WTC11 (cell line): ENCODE results near the gene TEDC2.

Source experiments
- ELF4 ChIP-seq: sonication (generic); formaldehyde crosslinking; IDR thresholded peaks from 2 replicates; pipeline ENCODE4 v1.8.1; 2022; ENCODE audit warnings: low read depth, mild to moderate bottlenecking, moderate library complexity, missing genetic modification reagents
- NR3C1 ChIP-seq: sonication (generic); formaldehyde crosslinking; conservative IDR thresholded peaks from 2 replicates; pipeline ENCODE4 v1.8.1; 2023; ENCODE audit warnings: low read depth, mild to moderate bottlenecking, missing genetic modification reagents
- ZNF263 ChIP-seq: sonication (generic); formaldehyde crosslinking; IDR thresholded peaks from 2 replicates; pipeline ENCODE4 v1.8.1; 2022; ENCODE audit warnings: low read depth, mild to moderate bottlenecking, moderate library complexity, missing genetic modification reagents
- TF ChIP-seq, protein P1 (sequence below): fragments of 200-600 bp; IDR thresholded peaks from 2 replicates; pipeline ENCODE4 v1.8.0; 2022; ENCODE audit warnings: antibody characterized with exemption
- TF ChIP-seq, protein P2 (sequence below): sonication (generic); formaldehyde crosslinking; IDR thresholded peaks from 2 replicates; pipeline ENCODE4 v1.8.1; 2023; ENCODE audit warnings: mild to moderate bottlenecking, missing genetic modification reagents
- TF ChIP-seq, protein P3 (sequence below): sonication (generic); formaldehyde crosslinking; IDR thresholded peaks from 2 replicates; pipeline ENCODE4 v1.8.1; 2023; ENCODE audit warnings: mild to moderate bottlenecking, missing genetic modification reagents, moderate library complexity
- TF ChIP-seq, protein P4 (sequence below): sonication (generic); formaldehyde crosslinking; conservative IDR thresholded peaks from 2 replicates; pipeline ENCODE4 v1.8.1; 2023; ENCODE audit warnings: mild to moderate bottlenecking, low read depth, missing genetic modification reagents, moderate library complexity
- TF ChIP-seq, protein P5 (sequence below): fragments of 250-450 bp; sonication (Bioruptor Pico); IDR thresholded peaks from 2 replicates; pipeline ENCODE4 v2.1.2; 2022; ENCODE audit warnings: mild to moderate bottlenecking, moderate library complexity
- TF ChIP-seq, protein P6 (sequence below): sonication (generic); formaldehyde crosslinking; conservative IDR thresholded peaks from 2 replicates; pipeline ENCODE4 v1.8.1; 2022; ENCODE audit warnings: mild to moderate bottlenecking, missing genetic modification reagents
- TF ChIP-seq, protein P7 (sequence below): sonication (generic); formaldehyde crosslinking; IDR thresholded peaks from 2 replicates; pipeline ENCODE4 v1.8.0; 2023; ENCODE audit warnings: mild to moderate bottlenecking, missing genetic modification reagents

DNA sequence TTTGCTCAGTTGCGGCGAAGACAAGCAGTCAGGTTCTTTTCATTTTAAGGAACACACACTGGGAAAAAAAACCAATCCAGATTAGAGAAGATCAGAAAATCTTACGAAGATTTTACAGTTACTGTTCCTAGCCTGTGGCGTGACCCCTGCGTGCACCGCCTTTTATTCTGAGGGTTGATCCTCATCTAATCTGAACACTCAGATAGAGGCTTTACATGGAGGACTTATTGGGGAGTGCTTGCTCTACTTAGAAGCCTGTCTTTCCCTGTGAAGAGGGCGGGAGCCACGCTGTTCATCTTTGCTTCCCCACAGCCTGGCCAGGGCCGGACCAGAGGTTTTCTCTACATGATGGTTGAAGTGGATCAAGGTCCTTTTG is 16.4 kb downstream of the TEDC2 start:
- TF ChIP-seq, protein P1, sequence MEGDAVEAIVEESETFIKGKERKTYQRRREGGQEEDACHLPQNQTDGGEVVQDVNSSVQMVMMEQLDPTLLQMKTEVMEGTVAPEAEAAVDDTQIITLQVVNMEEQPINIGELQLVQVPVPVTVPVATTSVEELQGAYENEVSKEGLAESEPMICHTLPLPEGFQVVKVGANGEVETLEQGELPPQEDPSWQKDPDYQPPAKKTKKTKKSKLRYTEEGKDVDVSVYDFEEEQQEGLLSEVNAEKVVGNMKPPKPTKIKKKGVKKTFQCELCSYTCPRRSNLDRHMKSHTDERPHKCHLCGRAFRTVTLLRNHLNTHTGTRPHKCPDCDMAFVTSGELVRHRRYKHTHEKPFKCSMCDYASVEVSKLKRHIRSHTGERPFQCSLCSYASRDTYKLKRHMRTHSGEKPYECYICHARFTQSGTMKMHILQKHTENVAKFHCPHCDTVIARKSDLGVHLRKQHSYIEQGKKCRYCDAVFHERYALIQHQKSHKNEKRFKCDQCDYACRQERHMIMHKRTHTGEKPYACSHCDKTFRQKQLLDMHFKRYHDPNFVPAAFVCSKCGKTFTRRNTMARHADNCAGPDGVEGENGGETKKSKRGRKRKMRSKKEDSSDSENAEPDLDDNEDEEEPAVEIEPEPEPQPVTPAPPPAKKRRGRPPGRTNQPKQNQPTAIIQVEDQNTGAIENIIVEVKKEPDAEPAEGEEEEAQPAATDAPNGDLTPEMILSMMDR = no peak
- TF ChIP-seq, protein P2, sequence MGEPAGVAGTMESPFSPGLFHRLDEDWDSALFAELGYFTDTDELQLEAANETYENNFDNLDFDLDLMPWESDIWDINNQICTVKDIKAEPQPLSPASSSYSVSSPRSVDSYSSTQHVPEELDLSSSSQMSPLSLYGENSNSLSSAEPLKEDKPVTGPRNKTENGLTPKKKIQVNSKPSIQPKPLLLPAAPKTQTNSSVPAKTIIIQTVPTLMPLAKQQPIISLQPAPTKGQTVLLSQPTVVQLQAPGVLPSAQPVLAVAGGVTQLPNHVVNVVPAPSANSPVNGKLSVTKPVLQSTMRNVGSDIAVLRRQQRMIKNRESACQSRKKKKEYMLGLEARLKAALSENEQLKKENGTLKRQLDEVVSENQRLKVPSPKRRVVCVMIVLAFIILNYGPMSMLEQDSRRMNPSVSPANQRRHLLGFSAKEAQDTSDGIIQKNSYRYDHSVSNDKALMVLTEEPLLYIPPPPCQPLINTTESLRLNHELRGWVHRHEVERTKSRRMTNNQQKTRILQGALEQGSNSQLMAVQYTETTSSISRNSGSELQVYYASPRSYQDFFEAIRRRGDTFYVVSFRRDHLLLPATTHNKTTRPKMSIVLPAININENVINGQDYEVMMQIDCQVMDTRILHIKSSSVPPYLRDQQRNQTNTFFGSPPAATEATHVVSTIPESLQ (CRISPR knock-in tag) = no peak
- TF ChIP-seq, protein P3, sequence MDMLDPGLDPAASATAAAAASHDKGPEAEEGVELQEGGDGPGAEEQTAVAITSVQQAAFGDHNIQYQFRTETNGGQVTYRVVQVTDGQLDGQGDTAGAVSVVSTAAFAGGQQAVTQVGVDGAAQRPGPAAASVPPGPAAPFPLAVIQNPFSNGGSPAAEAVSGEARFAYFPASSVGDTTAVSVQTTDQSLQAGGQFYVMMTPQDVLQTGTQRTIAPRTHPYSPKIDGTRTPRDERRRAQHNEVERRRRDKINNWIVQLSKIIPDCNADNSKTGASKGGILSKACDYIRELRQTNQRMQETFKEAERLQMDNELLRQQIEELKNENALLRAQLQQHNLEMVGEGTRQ (CRISPR knock-in tag) = no peak
- no peak for TF ChIP-seq NR3C1 (CRISPR knock-in tag)
- no peak for TF ChIP-seq ZNF263 (CRISPR knock-in tag)
- TF ChIP-seq ELF4 (CRISPR knock-in tag) = no peak
- TF ChIP-seq, protein P4, sequence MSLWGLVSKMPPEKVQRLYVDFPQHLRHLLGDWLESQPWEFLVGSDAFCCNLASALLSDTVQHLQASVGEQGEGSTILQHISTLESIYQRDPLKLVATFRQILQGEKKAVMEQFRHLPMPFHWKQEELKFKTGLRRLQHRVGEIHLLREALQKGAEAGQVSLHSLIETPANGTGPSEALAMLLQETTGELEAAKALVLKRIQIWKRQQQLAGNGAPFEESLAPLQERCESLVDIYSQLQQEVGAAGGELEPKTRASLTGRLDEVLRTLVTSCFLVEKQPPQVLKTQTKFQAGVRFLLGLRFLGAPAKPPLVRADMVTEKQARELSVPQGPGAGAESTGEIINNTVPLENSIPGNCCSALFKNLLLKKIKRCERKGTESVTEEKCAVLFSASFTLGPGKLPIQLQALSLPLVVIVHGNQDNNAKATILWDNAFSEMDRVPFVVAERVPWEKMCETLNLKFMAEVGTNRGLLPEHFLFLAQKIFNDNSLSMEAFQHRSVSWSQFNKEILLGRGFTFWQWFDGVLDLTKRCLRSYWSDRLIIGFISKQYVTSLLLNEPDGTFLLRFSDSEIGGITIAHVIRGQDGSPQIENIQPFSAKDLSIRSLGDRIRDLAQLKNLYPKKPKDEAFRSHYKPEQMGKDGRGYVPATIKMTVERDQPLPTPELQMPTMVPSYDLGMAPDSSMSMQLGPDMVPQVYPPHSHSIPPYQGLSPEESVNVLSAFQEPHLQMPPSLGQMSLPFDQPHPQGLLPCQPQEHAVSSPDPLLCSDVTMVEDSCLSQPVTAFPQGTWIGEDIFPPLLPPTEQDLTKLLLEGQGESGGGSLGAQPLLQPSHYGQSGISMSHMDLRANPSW = no peak
- TF ChIP-seq, protein P5, sequence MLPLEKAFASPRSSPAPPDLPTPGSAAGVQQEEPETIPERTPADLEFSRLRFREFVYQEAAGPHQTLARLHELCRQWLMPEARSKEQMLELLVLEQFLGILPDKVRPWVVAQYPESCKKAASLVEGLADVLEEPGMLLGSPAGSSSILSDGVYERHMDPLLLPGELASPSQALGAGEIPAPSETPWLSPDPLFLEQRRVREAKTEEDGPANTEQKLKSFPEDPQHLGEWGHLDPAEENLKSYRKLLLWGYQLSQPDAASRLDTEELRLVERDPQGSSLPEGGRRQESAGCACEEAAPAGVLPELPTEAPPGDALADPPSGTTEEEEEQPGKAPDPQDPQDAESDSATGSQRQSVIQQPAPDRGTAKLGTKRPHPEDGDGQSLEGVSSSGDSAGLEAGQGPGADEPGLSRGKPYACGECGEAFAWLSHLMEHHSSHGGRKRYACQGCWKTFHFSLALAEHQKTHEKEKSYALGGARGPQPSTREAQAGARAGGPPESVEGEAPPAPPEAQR = no peak
- TF ChIP-seq, protein P6, sequence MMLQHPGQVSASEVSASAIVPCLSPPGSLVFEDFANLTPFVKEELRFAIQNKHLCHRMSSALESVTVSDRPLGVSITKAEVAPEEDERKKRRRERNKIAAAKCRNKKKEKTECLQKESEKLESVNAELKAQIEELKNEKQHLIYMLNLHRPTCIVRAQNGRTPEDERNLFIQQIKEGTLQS (CRISPR knock-in tag) = no peak
- TF ChIP-seq, protein P7, sequence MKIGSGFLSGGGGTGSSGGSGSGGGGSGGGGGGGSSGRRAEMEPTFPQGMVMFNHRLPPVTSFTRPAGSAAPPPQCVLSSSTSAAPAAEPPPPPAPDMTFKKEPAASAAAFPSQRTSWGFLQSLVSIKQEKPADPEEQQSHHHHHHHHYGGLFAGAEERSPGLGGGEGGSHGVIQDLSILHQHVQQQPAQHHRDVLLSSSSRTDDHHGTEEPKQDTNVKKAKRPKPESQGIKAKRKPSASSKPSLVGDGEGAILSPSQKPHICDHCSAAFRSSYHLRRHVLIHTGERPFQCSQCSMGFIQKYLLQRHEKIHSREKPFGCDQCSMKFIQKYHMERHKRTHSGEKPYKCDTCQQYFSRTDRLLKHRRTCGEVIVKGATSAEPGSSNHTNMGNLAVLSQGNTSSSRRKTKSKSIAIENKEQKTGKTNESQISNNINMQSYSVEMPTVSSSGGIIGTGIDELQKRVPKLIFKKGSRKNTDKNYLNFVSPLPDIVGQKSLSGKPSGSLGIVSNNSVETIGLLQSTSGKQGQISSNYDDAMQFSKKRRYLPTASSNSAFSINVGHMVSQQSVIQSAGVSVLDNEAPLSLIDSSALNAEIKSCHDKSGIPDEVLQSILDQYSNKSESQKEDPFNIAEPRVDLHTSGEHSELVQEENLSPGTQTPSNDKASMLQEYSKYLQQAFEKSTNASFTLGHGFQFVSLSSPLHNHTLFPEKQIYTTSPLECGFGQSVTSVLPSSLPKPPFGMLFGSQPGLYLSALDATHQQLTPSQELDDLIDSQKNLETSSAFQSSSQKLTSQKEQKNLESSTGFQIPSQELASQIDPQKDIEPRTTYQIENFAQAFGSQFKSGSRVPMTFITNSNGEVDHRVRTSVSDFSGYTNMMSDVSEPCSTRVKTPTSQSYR = no peak
